HT1080 (cell line): ENCODE results near the gene SLC30A4. TPM values are rescaled to one million over a fixed set of nuclear protein-coding genes. Genes with fewer than 3 reads are reported as not detected.

ENCODE experiments used
- DNase-seq: peaks from one replicate; pipeline ENCODE4 v3.0.0-alpha.2; 2015; ENCODE audit warnings: low read depth
- small RNA-seq: library from RNA; depleted of rRNA; stranded (forward); fragments of <200 nt; gene quantifications from one replicate; pipeline ENCODE3, GENCODE V24; 2014
- total RNA-seq: library from RNA; depleted of rRNA; stranded (reverse); fragments of >200 nt; shearing (Covaris generic); gene quantifications from 2 replicates; pipeline ENCODE4 v1.2.3, GENCODE V29; 2014; rRNA removed

SLC30A4 gene
- total RNA-seq, 1 experiment from 2014 or later = 1.4 TPM

- DNase-seq = peak; percentile 95
Observed at GRCh38 chr15:45454814-45455213, 67.7 kb downstream of the SLC30A4 start.

GRCh38 chr15:45451265-45451664 is 71.3 kb downstream of the SLC30A4 start:
- DNase-seq = no peak

- DNase-seq = no peak
Observed at GRCh38 chr15:45449916-45450867, 72.4 kb downstream of the SLC30A4 start.

- DNase-seq = no peak
Observed at GRCh38 chr15:45449395-45449794, 73.2 kb downstream of the SLC30A4 start.

GRCh38 chr15:45448066-45448915 is 74.3 kb downstream of the SLC30A4 start:
- no peak for DNase-seq

GRCh38 chr15:45443645-45444044 is 78.9 kb downstream of the SLC30A4 start:
- no peak for DNase-seq

GRCh38 chr15:45442507-45443135 is 79.9 kb downstream of the SLC30A4 start:
- DNase-seq = peak; percentile 26

- DNase-seq = no peak
Observed at GRCh38 chr15:45441686-45442085, 80.9 kb downstream of the SLC30A4 start.

GRCh38 chr15:45441036-45441435 is 81.5 kb downstream of the SLC30A4 start:
- no peak for DNase-seq

GRCh38 chr15:45439521-45440260 is 82.9 kb downstream of the SLC30A4 start:
- no peak for DNase-seq

- DNase-seq = no peak
Observed at GRCh38 chr15:45435124-45435903, 87.2 kb downstream of the SLC30A4 start.

GRCh38 chr15:45434078-45434567 is 88.4 kb downstream of the SLC30A4 start:
- DNase-seq = no peak

GRCh38 chr15:45431511-45431910 is 91.0 kb downstream of the SLC30A4 start:
- DNase-seq = no peak

- DNase-seq = no peak
Observed at GRCh38 chr15:45429941-45430792, 92.4 kb downstream of the SLC30A4 start.

Small RNA genes within 50 kb of the gene (small RNA-seq; reads per million reads assigned to genes)
- not detected for gene DPPA5P2
- not detected for gene SNORA41B

Other genes with a start within 250 kb of the SLC30A4 start
- not detected in 2 replicates for gene GATM, start 144.2 kb downstream of the SLC30A4 start, total RNA-seq
- gene BLOC1S6, start 64.6 kb upstream of the SLC30A4 start, total RNA-seq = 34.9 and 46.4 TPM in 2 replicates
- 16.4 and 22.9 TPM in 2 replicates for gene SQOR, start 112.3 kb upstream of the SLC30A4 start, total RNA-seq